HG02970 (cell line): ENCODE results near the gene RUFY1.

ENCODE experiments used
- ATAC-seq: cut with Tn5 transposase; IDR thresholded peaks from one replicate; pipeline ENCODE4 v1.9.1; 2021; ENCODE audit warnings: mild to moderate bottlenecking, moderate library complexity, moderate number of reproducible peaks; ENCODE audit not compliant: unreplicated experiment, low FRiP score

Gene RUFY1

GRCh38 chr5:179601871-179602625, 51.7 kb downstream of the RUFY1 start:
- no peak for ATAC-seq

GRCh38 chr5:179603308-179603707, 53.0 kb downstream of the RUFY1 start:
- no peak for ATAC-seq

- ATAC-seq: no peak
Observed at GRCh38 chr5:179605026-179605833, 54.9 kb downstream of the RUFY1 start.

- no peak for ATAC-seq
Observed at GRCh38 chr5:179606071-179606909, 55.9 kb downstream of the RUFY1 start.

- no peak for ATAC-seq
Observed at GRCh38 chr5:179606910-179607159, 56.5 kb downstream of the RUFY1 start.

GRCh38 chr5:179607160-179607931, 57.0 kb downstream of the RUFY1 start:
- no peak for ATAC-seq

- no peak for ATAC-seq
Observed at GRCh38 chr5:179608131-179608581, 57.8 kb downstream of the RUFY1 start.

GRCh38 chr5:179609834-179610108, 59.4 kb downstream of the RUFY1 start:
- ATAC-seq: no peak

- no peak for ATAC-seq
Observed at GRCh38 chr5:179610109-179610902, 60.0 kb downstream of the RUFY1 start.

GRCh38 chr5:179610903-179611265, 60.5 kb downstream of the RUFY1 start:
- no peak for ATAC-seq

GRCh38 chr5:179612577-179613459, 62.5 kb downstream of the RUFY1 start:
- ATAC-seq: no peak

- no peak for ATAC-seq
Observed at GRCh38 chr5:179613460-179614071, 63.2 kb downstream of the RUFY1 start.

- ATAC-seq: no peak
Observed at GRCh38 chr5:179614745-179615144, 64.4 kb downstream of the RUFY1 start.

- no peak for ATAC-seq
Observed at GRCh38 chr5:179615203-179615602, 64.8 kb downstream of the RUFY1 start.

- ATAC-seq: no peak
Observed at GRCh38 chr5:179616002-179616594, 65.7 kb downstream of the RUFY1 start.

GRCh38 chr5:179617930-179618329, 67.6 kb downstream of the RUFY1 start:
- ATAC-seq: no peak

- no peak for ATAC-seq
Observed at GRCh38 chr5:179618923-179619554, 68.7 kb downstream of the RUFY1 start.

GRCh38 chr5:179619776-179620175, 69.4 kb downstream of the RUFY1 start:
- ATAC-seq: no peak
